Measurements from ENCODE around the gene CMTR2.

The CMTR2 gene

DNA sequence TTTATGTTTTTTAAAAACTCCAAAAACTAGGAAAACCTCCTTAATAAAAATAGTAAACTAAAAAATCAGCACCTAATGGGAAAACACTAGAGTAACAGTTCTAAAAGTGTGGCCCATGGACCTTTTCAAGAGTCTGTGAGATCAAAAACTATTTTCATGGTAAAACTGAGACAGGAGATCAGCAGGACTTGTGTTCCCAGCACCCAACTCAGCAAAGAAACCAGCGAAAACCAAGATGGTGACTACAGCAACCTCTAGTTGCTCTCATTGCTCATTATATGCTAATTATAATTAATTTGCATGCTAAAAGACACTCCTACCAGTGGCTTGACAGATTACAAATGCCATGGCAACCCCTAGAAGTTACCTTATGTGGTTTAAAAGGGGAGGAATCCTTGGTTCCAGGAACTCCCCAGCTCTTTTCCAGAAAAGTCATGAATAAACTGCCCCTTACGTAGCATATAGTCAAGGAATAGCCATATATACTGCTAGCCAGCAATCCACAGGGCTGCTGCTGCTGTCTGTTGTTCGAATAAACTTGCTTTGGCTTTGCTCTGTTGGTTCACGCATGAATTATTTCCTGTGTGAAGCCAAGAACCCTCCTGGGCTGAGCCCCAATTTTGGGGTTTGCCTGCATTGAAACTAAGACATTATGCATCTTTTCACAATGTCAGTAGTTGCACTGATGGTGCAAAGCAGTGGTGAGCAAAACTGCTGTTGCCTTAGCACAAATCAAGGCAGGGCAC lies 12.4 kb downstream of the CMTR2 start:
- DNase-seq, result no peak

DNA sequence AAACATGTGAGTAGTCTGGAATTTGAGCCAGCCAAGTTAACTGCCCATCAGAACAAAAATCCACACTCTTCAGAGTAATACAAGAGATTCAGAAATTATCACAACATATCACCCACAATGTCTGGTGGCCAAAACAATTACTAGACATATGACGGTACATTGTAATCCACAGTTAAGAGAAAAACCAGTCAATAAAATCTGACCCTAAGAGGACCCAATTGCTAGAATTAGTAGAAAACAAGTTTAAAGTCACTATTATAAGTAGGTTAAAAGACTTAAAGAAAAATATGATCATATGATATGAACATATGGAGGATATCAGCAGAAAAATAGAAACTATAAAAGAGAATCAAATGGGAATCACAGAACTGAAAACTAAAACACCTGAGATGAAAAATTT lies 15.8 kb downstream of the CMTR2 start:
- no peak for DNase-seq

DNA sequence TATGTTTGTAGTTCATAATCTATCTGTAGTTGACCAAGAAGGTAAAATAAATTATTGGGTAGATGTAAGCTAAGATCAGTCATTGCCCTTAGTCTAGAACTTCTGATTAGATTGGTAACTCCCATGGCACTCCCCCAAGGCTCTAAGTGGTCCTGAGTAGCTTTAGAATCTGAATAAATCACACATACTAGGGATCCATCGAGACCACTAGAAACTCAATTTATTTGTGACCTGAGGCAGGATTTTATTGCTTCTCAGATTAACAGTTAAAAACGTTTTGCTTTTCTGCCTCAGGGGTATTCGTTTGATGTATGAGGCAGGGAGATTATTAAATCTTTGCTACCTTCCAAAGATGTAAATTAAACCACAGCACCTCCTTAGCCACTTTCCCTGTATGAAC lies 24.9 kb downstream of the CMTR2 start:
- no peak for DNase-seq

DNA sequence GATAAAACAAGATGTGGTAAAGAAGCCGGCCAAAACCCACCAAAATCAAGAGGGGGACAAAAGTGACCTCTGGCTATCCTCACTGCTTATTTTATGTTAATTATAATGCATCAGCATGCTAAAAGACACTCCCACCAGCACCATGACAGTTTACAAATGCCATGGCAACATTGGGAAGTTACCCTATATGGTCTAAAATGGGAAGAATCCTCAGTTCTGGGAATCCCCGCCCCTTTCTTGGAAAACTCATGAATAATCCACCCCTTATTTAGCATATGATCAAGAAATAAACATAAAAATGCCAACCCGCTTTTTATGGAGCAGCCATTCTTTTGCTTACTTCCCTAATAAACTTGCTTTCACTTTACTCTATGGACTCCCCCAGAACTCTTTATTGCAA lies 25.6 kb downstream of the CMTR2 start:
- no peak for DNase-seq

DNA sequence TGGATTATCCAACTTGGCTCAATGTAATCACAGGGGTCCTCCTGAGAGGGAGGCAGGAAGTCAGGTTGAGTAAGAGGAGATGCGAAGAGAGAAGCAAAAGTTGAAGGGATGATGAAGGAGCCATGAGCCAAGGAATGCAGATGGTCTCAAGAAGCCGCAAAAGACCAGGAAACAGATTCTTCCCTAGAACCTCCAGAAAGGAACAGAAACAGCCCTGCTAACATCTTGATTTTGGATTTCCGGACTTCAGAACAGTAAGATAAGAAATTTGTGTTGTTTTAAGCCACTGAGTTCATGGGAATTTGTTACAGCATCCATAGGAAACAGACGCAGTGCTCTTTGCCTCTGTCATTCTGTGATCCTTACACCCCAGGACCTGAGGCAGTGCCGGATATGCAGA lies 26.8 kb downstream of the CMTR2 start:
- DNase-seq, result no peak

DNA sequence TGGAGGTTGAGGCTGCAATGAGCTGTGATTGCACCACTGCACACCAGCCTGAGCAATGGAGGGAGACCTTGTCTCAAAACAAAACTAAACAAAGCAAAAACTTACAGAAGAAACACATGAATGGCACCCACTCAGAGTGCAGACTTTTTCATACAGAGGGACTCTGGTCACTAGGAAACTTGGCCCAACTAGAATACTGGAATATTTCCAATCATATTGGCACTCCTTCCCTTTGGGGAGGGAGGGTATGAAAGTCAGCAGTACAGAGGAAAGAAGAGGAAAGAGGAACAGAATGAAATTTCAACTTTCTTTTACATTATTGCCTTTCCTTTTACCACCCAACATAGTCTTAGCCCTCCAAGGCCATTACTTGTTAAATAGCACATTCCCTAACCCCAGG lies 28.2 kb downstream of the CMTR2 start:
- no peak for DNase-seq

DNA sequence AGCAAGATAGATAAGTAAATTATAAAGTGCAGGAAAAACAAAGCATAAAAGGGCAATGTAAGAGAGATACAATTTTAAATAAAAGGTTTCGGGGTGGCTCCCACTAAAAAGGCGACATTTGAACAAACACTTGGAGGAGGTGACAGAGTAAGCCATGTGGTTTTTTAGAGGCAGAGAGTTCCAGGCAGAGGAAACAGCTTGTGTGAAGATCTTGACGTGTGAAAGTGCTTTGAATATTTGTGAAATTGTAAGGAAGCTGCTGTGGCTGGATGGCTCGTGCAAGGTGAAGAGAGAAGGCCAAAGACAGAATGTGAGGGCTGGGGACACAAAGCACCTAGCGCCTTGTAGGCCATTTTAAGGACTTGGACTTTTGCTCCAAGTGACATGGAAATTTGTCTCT lies 30.1 kb downstream of the CMTR2 start:
- DNase-seq, result no peak

DNA sequence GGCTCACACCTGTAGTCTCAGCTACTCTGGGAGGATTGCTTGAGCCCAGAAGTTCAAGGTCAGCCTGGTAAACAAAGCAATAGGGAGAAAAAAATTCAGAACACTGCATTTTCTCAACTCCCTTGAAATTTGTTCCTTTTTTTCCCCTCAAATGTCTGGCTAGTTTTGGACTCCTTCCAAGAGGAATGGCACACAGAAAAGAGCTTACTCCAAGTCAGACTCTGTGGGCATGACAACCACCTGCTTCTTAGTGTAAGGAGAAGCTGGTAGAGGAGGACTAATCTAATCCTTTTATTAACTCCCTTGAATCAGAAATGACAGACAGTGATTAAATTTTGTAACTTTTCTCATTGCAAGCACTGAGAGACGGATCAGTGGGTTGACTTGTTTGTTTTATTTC lies 30.8 kb downstream of the CMTR2 start:
- no peak for DNase-seq

DNA sequence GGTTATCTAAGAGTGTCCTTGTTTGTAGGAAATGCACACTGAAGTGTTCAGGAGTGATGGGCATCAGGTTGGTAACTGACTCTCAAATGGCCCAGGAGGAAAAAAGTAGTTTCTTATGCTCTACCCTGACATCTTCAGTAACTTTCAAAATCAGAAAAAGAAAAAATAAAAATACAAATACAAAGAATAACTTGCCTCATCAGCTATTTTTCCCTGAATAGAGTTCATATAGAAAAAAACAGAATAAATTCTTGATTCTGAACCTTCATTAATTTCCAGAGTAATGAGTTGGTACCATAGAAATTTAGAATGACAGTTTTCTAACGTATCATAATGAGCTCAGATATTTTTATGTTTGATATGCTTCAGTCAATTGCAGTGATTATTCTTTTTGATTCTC lies 31.4 kb downstream of the CMTR2 start:
- DNase-seq, result no peak

DNA sequence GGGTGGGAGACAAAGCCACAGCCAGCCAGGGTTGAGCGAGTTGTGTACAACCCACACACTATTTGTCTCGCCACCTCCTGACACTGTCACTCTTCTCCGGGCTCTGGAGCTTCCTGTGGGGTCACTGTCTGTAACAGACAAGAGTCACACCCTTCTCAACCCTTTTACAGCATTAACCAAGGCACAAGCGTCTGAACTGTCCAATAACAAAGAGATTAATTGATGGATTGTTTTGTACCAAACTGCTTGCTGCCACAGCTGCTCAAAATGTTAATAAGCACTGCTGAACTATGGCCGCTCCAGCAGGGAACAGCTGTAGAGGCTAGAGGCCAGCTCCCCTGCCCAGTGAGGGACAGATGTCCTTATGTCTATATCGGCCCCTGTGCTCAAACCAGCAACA lies 33.5 kb downstream of the CMTR2 start:
- no peak for DNase-seq

DNA sequence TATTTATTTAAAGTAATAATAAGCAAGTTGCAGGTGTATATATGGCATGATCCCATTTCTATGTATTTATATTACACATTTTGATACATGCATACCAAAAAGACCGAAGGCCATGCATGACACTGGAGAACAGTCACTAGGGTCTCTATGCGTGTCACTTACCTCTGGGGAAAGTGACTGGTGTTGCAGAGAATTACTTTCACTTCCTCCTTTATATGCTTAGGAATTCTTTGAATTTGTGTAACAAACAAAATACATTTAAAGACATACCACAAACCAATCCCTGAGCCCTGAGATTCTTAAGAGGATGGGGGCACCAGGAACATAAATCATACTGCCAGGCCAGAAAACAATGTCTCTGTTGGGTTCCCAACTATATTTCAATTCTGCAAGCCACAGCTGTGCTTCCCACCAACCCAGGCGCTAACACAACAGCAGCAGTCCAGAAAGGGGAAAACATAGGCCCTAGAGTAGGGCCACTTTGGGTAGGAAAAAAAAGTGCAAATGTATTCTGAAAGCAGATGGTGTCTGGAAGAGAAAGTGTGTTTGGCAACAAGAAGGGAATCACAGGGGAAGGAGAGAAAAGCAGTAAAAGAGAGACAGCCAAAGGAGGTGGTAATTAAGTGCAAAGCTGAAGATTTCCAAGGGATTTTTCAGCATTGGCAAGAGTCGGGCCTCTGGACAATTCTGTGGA lies 34.2 kb downstream of the CMTR2 start:
- DNase-seq, result no peak

DNA sequence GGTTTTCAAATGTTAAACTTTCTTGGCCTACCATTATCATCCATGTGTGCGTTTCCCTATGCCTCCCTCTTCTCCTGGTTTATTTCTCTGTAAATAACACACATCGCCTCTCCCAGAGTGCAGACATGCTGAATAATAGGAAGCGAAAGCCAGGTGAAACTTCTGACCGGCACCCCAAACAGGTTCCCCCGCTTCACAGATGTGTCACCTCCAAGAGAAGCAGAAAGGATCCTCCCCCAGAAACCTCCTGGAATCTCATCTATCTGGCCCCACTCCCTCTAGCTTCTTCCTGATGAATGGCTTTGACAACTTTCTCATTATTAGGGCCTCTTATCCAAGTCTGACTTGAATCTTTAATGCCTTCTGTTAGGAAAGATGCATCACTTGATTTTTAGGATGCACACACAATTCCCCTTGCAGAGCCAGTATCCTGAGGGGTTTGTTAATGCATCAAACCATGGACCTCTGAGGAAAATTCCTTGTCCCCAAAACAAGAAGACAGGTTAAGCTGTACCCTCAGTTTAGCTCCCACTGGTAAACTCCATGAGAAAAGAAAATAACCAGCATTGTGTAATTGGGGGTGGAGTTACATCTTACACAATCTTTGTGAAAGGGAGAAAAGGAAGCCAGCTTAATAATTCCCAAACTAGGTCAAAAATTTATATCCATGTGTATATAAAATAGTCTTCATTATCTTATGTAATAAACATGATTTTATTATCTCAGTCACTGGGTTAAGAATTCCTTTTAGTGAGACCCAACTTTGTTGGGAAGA lies 38.6 kb downstream of the CMTR2 start:
- DNase-seq, result no peak

DNA sequence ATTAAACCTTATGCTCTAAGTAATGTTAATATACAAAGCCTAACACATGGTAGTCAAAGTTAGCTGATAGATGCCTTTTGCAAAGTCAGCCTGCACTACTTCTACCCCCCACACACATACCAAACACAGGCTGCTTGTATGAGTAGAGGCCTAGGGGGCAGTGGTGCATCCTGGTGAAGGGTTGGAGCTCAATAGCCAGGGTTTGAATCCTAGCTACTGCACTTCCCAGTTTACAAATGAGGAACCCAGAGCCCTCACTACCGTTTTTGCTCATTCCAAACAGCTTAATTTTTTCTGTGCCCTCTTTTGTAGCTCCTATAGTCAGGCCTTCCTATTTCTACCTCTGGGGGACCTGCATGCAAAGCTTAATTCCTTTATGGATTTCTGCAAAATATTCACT lies 39.8 kb downstream of the CMTR2 start:
- DNase-seq, result no peak

DNA sequence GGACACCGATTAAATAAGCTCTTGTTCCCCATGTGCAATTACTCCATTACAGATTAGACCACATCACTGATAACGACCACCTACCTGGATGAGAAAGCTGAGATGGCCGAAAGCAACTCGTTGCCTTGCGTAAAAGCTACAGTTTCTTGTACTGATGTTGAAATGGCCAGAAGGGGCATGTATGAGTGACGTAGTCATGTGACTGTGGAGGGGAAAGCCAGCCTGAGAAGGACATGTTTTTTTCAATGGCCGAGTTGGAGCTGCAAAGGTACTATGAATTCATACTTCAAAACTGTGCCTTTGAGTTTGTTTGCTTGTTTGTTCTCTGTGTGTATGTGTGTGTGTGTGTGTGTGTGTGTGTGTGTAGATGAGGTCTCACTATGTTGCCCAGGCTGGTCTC lies 41.7 kb downstream of the CMTR2 start:
- no peak for DNase-seq

DNA sequence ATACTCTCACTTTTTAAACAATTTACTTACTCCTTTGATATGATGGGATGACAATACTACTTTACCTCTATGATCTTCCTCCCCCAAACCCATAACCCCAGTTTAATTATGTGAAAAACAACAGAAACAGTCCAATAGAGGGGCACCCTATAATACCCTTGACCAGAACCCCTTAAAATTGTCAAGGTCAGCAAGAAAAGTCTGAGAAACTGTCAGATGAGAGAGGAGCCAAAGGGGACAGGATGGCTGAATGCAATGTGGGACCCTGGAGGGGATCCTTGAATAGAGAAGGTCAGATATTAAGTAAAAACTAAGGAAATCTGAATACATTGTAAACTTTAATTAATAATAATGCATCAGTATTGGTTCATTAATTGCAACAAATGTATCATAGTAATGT lies 42.9 kb downstream of the CMTR2 start:
- DNase-seq, result no peak

DNA sequence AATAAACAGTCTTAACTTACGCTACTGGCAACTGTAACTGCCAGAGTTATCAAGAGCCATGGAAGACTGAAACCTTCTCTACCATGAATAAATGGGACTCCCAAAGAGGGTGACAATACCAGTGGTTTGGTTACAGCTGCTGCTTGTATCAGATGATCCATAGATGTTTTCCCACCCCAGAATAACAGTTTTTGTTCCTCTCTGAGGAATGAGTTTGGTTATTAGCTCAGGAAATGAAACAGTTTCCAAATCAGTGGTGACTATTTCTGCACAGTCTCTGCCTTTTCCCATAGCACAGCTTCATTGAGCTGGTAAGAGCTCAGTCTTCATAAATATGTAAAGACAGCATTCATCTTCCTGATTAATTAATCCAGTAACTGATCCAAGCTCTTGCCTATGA lies 44.7 kb downstream of the CMTR2 start:
- no peak for DNase-seq

DNA sequence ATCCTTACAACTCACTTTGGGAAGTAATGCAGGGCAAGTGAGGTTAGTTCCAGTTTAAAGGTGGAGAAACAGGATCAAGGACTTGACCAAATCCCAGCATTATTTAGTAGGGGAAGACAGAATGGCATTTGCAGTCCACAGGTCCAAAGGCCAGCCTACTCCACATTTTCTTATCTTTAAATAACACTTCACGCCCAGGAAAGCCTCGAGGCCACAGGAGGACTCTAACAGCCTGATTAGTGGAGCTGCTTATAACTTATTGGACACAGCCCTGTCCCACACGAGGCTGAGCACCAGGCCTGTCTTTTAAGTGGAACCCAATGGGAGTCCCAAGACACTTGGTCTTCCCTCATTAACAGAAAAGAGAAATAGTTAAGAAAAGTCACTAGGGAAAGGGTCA lies 46.6 kb downstream of the CMTR2 start:
- DNase-seq, result no peak

DNA sequence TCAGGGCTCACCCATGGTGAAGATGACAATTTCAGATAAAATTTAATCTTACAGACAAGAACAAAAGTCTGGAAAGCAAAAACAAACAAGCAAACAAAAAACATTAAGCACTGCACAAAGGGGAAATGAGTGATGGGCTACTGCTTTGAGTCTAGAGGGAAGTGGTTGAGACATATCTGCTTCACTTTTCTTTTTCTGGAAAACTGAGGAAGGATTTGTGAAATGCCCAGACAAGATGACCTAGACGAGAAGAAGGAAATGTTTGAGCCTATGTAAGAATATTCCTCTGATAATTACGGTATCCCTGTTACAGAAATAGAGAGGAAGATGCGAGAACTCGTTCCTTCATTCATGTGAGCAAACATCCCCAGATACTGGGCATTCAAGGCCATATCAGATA lies 47.2 kb downstream of the CMTR2 start:
- DNase-seq, result no peak

All from stimulated activated CD4-positive, alpha-beta T cell treated with anti-CD3 and anti-CD28 coated beads, Interleukin-12 subunit alpha, Interleukin-12 subunit beta, amount 100 ng/mL, for 4 hours (primary cell).